GM18861 (cell line): ENCODE measurements around the gene BCL2L14.

Source experiments
- ATAC-seq: cut with Tn5 transposase; IDR thresholded peaks from one replicate; pipeline ENCODE4 v1.9.1; 2021; ENCODE audit not compliant: unreplicated experiment

The BCL2L14 gene, protein sequence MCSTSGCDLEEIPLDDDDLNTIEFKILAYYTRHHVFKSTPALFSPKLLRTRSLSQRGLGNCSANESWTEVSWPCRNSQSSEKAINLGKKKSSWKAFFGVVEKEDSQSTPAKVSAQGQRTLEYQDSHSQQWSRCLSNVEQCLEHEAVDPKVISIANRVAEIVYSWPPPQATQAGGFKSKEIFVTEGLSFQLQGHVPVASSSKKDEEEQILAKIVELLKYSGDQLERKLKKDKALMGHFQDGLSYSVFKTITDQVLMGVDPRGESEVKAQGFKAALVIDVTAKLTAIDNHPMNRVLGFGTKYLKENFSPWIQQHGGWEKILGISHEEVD

DNA sequence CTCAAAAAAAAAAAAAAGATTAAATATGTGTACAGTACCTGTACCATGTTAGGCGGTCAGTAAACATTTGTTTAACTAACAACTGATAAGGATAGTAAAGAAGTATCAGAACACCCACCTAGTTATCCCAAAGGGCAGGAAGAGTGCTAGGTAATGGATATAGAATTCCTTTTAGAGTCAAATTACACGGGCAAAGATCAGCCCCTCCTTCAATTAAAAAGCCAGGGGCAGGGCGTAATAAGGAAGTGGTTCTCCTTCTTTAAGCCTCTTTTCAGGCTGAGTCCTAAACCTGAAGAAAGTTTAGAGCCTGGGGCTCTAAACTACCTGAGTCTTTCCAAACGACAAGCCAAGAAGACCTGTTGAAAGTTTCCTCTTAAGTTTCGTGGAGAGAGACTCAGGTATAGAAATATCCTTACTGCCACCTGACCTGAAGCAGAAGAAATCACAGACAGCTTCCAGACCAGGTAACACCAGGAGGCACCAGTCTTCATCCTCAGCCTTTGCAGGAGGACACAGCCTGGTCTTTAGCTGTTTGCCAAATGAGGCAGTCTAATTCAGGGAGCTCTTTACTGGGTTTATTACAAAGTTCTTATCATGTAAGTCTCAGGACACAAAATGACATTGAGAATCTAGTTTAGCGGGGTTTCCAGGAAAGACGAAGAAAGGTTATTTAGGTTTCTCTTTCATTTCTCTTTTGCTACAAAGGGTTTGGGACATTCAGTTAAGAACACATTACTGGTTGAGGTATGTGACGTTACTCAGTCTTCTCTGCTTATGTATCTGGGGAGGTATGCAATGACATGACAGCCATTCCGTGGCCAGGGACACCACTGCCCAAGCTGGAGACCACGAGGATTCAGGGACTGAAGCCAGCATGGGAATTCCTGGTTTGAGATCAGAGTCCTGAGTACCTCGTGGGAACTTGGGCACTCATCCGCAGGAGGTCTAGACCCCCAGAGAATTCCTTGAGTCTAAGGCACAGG lies at the start of gene BCL2L14:
TSS of gene BCL2L14 (plus strand) at position 266 of the 983 bp plus-strand sequence. CDS start 8,367 bp downstream, outside the sequence.
- ATAC-seq, result no peak

- ATAC-seq, result no peak
Observed at GRCh38 chr12:12022306-12022936, 48.3 kb upstream of the BCL2L14 start.

DNA sequence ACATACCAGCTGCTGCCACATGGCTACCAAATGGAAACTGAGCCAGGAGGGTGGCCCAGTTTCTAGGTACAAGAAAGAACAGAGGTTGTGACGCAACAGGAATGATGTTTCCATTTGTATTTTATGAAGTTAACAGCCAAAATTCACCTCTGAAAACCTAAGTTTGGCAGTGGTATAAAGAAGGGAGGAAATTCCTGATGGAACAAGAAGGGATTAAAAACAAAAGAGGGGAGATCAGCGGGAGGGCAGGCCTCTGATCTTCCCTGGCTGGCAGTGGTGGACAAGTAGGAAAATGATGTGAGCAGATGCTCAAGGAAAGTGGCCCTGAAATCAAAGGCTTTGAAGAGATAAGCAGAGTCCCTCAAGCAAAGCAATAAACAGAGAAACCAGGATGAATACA lies 47.3 kb upstream of the BCL2L14 start:
- no peak for ATAC-seq

- peak; percentile 83 for ATAC-seq
Observed at GRCh38 chr12:12024911-12025682, 45.6 kb upstream of the BCL2L14 start.

- no peak for ATAC-seq
Observed at GRCh38 chr12:12025799-12026386, 44.8 kb upstream of the BCL2L14 start.

DNA sequence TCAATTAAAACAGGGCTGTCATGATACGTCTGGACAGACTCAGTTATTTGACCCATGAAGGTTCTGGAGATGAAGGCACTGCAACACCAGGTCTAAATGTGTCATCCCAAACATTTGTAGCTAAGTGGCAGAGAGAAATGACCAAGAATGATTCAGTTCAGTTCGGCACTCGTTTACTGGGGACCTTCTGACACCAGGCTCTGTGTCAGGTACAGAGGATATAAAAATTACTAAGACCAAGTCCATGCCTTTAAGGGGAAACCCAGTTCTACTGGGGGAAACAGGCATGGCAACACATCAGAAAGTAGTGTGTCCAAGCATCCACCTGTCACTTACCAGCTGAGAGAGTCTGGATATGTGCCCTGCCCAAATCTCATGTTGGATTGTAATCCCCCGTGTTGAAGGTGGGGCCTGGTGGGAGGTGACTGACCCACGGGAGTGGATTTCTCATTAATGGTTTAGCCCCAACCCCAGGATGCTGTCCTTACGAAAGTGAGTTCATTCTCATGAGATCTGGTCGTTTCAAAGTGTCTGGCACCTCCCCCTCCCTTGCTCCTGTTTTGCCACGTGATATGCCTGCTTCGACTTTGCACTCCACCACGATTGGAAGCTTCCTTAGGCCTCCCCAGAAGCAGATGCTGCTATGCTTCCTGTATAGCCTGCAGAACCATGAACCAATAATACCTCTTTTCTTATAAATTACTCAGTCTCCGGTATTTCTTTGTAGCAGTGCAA lies 41.9 kb upstream of the BCL2L14 start:
- ATAC-seq, result no peak

GRCh38 chr12:12029653-12030052 lies 41.1 kb upstream of the BCL2L14 start:
- no peak for ATAC-seq

GRCh38 chr12:12032260-12032791 lies 38.4 kb upstream of the BCL2L14 start:
- no peak for ATAC-seq

- ATAC-seq, result no peak
Observed at GRCh38 chr12:12032851-12033797, 37.6 kb upstream of the BCL2L14 start.

DNA sequence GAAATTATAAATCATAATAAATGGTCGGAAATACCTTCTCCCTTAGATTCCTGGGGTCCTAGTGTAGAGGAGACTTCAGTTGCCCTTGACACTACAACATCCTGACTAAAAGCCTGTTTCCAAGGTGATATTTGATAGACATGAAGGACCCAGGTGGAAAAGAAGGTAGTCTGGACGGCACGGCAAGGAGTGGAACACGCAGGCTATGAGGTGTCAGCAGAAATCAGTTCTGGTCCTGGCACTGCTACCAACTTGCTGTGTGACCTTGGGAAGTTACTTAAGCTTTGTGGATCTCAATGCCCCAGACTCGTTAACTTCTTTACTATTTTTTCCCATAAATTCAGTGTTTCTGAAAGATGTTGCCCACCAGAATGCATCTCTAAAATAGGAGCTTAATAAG lies 36.9 kb upstream of the BCL2L14 start:
- ATAC-seq, result no peak

GRCh38 chr12:12034344-12034743 lies 36.4 kb upstream of the BCL2L14 start:
- no peak for ATAC-seq

- ATAC-seq, result no peak
Observed at GRCh38 chr12:12035229-12035628, 35.5 kb upstream of the BCL2L14 start.

GRCh38 chr12:12036901-12037300 lies 33.8 kb upstream of the BCL2L14 start:
- ATAC-seq, result no peak

DNA sequence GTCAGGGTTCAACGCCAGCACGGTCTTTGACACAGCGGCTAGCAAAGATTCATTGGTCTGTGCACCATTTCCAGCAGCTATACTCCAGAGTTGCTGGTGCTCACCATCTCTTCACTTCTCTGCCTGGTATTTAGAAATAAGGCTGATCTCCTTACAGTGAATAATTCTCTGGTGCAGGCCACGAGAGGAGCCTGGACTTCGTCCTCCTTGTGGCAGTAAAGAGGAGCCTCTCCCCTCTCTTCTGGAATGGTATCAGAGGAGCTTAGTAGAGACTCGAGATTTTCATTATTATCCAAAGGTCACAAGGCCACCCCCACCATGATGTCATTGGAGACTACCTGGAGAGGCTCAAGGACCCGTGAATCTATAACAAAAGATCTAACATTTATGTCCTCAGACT lies 30.8 kb upstream of the BCL2L14 start:
- no peak for ATAC-seq

DNA sequence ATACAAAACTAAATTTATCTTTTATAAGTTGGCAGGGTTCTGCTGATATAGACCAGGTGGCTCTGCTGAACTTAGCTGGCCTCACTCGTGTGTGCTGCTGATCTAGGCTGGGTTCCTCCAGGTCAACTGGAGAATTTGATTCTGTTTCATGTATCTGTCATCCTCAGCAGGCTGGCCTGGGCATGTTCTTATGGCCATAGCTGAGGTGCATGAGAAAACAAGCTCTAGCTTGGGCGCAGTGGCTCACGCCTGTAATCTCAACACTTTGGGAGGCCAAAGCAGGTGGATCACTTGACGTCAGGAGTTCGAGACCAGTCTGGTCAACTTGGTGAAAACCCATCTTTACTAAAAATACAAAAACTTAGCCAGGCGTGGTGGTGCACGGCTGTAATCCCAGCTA lies 24.3 kb upstream of the BCL2L14 start:
- ATAC-seq, result no peak

DNA sequence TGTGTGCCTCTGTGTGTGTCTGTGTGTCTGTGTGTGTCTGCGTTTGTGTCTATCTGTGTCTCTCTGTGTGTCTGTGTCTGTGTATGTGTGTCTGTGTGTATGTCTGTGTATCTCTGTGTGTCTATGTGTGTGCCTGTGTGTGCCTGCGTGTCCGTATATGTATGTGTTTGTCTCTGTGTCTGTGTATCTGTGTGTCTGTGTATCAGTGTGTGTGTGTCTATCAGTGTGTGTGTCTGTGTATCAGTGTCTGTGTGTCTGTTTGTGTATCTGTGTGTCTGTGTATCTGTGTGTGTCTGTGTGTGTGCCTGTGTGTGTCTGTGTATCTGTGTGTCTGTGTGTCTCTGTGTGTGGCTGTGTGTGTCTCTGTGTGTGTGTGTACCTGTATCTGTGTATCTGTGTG lies 23.1 kb upstream of the BCL2L14 start:
- no peak for ATAC-seq

DNA sequence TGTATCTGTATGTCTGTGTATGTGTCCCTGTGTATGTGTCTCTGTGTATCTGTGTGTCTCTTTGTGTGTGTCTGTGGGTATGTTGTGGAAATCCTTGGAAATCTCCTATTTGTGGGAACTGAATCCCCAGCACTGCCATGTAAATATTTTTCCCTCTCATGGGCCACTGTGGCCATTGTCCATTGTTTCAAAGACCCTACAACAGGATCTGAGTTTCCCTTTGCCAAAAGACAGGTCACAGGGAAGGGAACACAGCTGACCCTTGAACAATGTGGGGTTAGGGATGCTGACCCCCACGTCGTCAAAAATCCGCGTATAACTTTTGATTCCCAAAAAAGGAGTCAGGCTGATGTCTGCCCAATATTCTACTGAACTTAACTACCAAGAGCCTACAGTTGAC lies 22.5 kb upstream of the BCL2L14 start:
- ATAC-seq, result no peak

DNA sequence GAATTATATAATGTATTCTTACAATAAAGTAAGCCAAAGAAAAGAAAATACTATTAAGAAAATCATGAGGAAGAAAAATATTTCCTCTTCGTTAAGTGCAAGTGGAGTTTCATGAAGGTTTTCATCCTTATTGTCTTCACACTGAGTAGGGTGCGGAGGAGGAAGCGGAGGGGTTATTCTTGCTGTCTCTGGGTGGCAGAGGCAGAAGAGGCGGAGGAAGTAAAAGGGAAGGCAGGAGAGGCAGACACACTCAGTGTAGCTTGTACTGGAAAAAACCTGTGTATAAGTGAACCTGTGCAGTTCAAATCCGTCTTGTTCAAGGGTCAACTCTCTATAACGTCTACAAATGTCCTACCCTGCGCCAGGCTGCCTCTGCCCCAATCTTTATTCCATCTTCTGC lies 22.0 kb upstream of the BCL2L14 start:
- no peak for ATAC-seq
